Heart right ventricle (tissue), 16 donors: ENCODE measurements around the gene ANKH. TPM values are rescaled to one million over a fixed set of nuclear protein-coding genes. Genes with fewer than 3 reads are reported as not detected.

Experiments
- ATAC-seq, 8 donors: fragments of 200-7000 bp; cut with Tn5 transposase; one replicate each; pipeline ENCODE4 v1.9.1; 2020; ENCODE audit warnings: mild to moderate bottlenecking in 8 of 8, moderate library complexity in 8 of 8, moderate number of reproducible peaks in 1 of 8
- DNase-seq, 2 donors: peaks; one replicate each; pipeline ENCODE4 v3.0.0-alpha.2; 2020
- H3K27ac ChIP-seq, 10 donors: fragments of 200-600 bp; sonication (generic) in 2 of 10; one replicate each; pipeline versions ENCODE4 v1.5.0 to v1.8.0; 2020 to 2022; ENCODE audit warnings: mild to moderate bottlenecking in 3 of 10
- H3K27me3 ChIP-seq, 7 donors: fragments of 200-600 bp; one replicate each; pipeline ENCODE4 v1.8.0; 2021 to 2022; ENCODE audit warnings: mild to moderate bottlenecking in 2 of 7
- H3K36me3 ChIP-seq, 9 donors: fragments of 200-600 bp; sonication (generic) in 1 of 9; one replicate each; pipeline versions ENCODE4 v1.5.0 to v1.8.0; 2020 to 2022; ENCODE audit warnings: mild to moderate bottlenecking in 2 of 9
- H3K4me1 ChIP-seq, 9 donors: fragments of 200-600 bp; sonication (generic) in 1 of 9; one replicate each; pipeline versions ENCODE4 v1.5.0 to v1.8.0; 2020 to 2022; ENCODE audit warnings: mild to moderate bottlenecking in 4 of 9
- H3K4me3 ChIP-seq, 10 donors: fragments of 200-600 bp; sonication (generic) in 2 of 10; one replicate each; pipeline versions ENCODE4 v1.5.0 to v1.8.0; 2020 to 2022; ENCODE audit warnings: mild to moderate bottlenecking in 7 of 10, moderate library complexity in 2 of 10
- H3K9me3 ChIP-seq, 11 donors: fragments of 200-600 bp in 10 of 11; sonication (generic) in 2 of 11; one replicate each; pipeline versions ENCODE4 v1.5.0 to v1.8.0; 2013 to 2022; ENCODE audit warnings: mild to moderate bottlenecking in 2 of 11, control low read depth in 1 of 11, moderate library complexity in 1 of 11
- CTCF ChIP-seq, 9 donors: fragments of 200-600 bp; sonication (generic) in 2 of 9; IDR thresholded peaks; one replicate each; pipeline versions ENCODE4 v1.5.0 to v1.8.0; 2021 to 2022; ENCODE audit warnings: antibody characterized with exemption in 9 of 9, mild to moderate bottlenecking in 5 of 9, moderate library complexity in 1 of 9
- WGBS, 2 donors: extraction: QIAGEN DNeasy Blood & Tissue Kit; methylation state at CpG; one replicate each; pipeline ENCODE4 v1.1.7; 2013; ENCODE audit warnings: inconsistent platforms in 1 of 2; 5-methylcytosine and 5-hydroxymethylcytosine counted together
- intact Hi-C, 10 donors: fragments of 100-400 bp; cut with DNase I; formaldehyde crosslinking; loops; one replicate each; pipeline versions ENCODE4 v1.11.1 to v1.14.2; 2022
- polyA plus RNA-seq, 2 donors: library from polyadenylated mRNA; stranded (reverse); fragments of 200-250 nt; gene quantifications; one replicate each; pipeline ENCODE4 v1.2.3, GENCODE V29; 2013
- total RNA-seq, 10 donors: library from RNA; stranded (reverse); fragmentation: NEBNext Ultra II Directional in 3 of 10; extraction: Animal tissue kit (Norgen Biotek cat#: 25700) in 3 of 10; gene quantifications; one replicate each; pipeline versions ENCODE4 v1.2.1 to v1.2.4, GENCODE V29; 2021 to 2023
- donor health status: Arrhythmogenic right ventricular cardiomyopathy.
- donor health status: ischemic (EF 13 %, LVEDD 7.1; RV severe dilation, severe dysfunction).
- donor health status: healthy with polysubstance abuse.
- donor health status: DM: no; HTN: yes; CAD: no.
- donor health status: DM: no; HTN: no; CAD: no.
- donor health status: ischemic (EF 25% LVEDD 6.9; RV normal size, moderate dysfunction).
- donor health status: ischemic (EF 25% LVEDD 5.7; RV mildly dilated, moderate dysfunction).
- donor health status: healthy.
- donor health status: DM: yes; HTN: yes; CAD: no.
- donor health status: Ischemic cardiomyopathy.
- donor health status: ischemic (EF 35%, LVEDD 5.7; RV mildly dilated, moderate dysfunction).
- donor health status: nonischemic (EF 11% LVEDD 7.7; RV severe dilation, severe dysfunction).
- donor health status: DM: yes; HTN: yes; CAD: no.
- donor health status: PGD.
- donor health status: ischemic (EF 29% LVEDD 5.4; RV normal size, mild dysfunction).
- donor health status: nonischemic (EF 23%, LVEDD 6.1; RV moderate dilation, normal function).

ANKH gene
- total and polyA plus RNA-seq, 12 donors: 51.0 to 256 (median 192) TPM

GRCh38 chr5:14681236-14681752, 190.3 kb downstream of the ANKH start:
- Histone ChIP-seq H3K4me1 (peaks cover 4 to 92% (median 42%) of the 10 kb centered on the region in 9 donors), H3K27ac (peak overlapping the region in 9 of 10 donors; percentile 28 to 87 (median 67)), H3K27me3 (no peaks in the 10 kb centered on the region), H3K4me3 (no peak overlapping the region), H3K36me3 (peaks cover 0 to 76% (median 8%) of the 10 kb centered on the region in 9 donors), H3K9me3 (no peaks in the 10 kb centered on the region)
- peak in 2 of 9 donors; percentile 6 to 9 for TF ChIP-seq CTCF (IDR thresholded peaks at IDR 0.05)
- ATAC-seq (peak in 7 of 8 donors; percentile 56 to 81 (median 64)), DNase-seq (peak in 1 of 2 donors; percentile 48)
- intact Hi-C loops: loop anchor here in 2 of 10 donors (10.0 kb wide), 2 partner anchors 324 to 334 kb away; no protein-coding TSS in a partner anchor
- WGBS, 2 donors: 52 to 72% methylated on average over 10 of the region's 10 CpGs

- intact Hi-C loops: no loop called here
- Histone ChIP-seq H3K4me3 (no peak overlapping the region), H3K4me1 (peaks cover 11 to 88% (median 46%) of the 10 kb centered on the region in 9 donors), H3K9me3 (no peaks in the 10 kb centered on the region), H3K27me3 (no peaks in the 10 kb centered on the region), H3K27ac (peak overlapping the region in 9 of 10 donors; percentile 33 to 87 (median 67)), H3K36me3 (peaks cover 0 to 69% (median 8%) of the 10 kb centered on the region in 9 donors)
- ATAC-seq (no peak), DNase-seq (no peak)
- WGBS, 2 donors: 61 to 69% methylated on average over 1 of the region's 1 CpG
- TF ChIP-seq CTCF (IDR thresholded peaks at IDR 0.05): no peak
Observed at GRCh38 chr5:14679595-14679994, 192.0 kb downstream of the ANKH start.

DNA sequence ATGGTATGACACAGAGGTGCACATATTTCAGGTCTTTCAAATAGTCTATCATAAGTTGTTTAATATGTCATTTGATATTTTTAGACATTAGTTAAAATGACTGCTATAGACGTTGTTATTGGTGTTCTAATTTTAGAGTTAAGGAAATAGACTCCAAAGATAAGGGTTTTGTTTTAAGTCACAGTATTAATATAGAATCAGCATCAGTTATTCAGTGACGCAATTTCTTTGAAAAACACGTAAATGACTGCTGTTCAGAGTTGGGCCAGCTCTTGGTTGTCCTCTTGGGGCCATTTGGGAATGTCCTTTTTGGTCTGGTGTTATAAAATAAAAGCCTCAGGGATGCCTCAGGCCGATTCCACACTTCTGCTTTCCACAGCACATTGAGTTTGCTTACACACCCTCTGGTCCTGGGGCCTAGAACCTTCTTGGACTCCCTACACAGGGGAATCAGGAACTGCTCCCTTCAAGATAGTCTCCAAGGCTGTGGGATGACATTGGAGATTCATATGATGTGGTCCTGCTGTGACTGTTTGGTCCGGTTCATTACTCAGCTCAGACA, 192.7 kb downstream of the ANKH start:
- Histone ChIP-seq H3K27me3 (no peaks in the 10 kb centered on the region), H3K4me3 (no peak overlapping the region), H3K4me1 (peaks cover 11 to 84% (median 47%) of the 10 kb centered on the region in 9 donors), H3K36me3 (peaks cover 0 to 69% (median 12%) of the 10 kb centered on the region in 9 donors), H3K27ac (peak overlapping the region in 9 of 10 donors; percentile 33 to 87 (median 68)), H3K9me3 (no peaks in the 10 kb centered on the region)
- ATAC-seq: peak; percentile 8 to 81 (median 64)
- no peak for TF ChIP-seq CTCF (IDR thresholded peaks at IDR 0.05)
- DNase-seq: no peak
- intact Hi-C loops: no loop called here
- WGBS, 2 donors: 40 to 48% methylated on average over 5 of the region's 5 CpGs

- 51 to 62% methylated on average over 3 of the region's 3 CpGs for WGBS, 2 donors
- Histone ChIP-seq H3K9me3 (no peaks in the 10 kb centered on the region), H3K4me3 (peak overlapping the region in 2 of 10 donors; percentile 1 to 2), H3K27me3 (no peaks in the 10 kb centered on the region), H3K4me1 (peaks cover 13 to 85% (median 59%) of the 10 kb centered on the region in 9 donors), H3K27ac (peak overlapping the region in 9 of 10 donors; percentile 2 to 87 (median 59)), H3K36me3 (peaks cover 0 to 45% (median 6%) of the 10 kb centered on the region in 9 donors)
- DNase-seq: no peak
- peak; percentile 27 to 61 (median 40) for ATAC-seq
- no peak for TF ChIP-seq CTCF (IDR thresholded peaks at IDR 0.05)
- intact Hi-C loops: no loop called here
Observed at GRCh38 chr5:14676320-14676719, 195.3 kb downstream of the ANKH start.
